HAP-1 (cell line): ENCODE results near the gene PPFIBP2.

Source experiments
- DNase-seq, 2 experiments: peaks; one replicate each; pipeline ENCODE4 v3.0.0-alpha.2; 2016 to 2020; ENCODE audit warnings: low spot score in 2 of 2
- H3K27me3 ChIP-seq: fragments of 250-450 bp; sonication (Bioruptor Pico); 2 replicates; pipeline ENCODE4 v1.5.1; 2020; ENCODE audit warnings: low read depth, mild to moderate bottlenecking, moderate library complexity
- H3K36me3 ChIP-seq: fragments of 250-450 bp; sonication (Bioruptor Pico); replicated peaks from 2 replicates; pipeline ENCODE4 v1.5.1; 2020; ENCODE audit warnings: mild to moderate bottlenecking
- H3K4me1 ChIP-seq: fragments of 250-450 bp; sonication (Bioruptor Pico); 2 replicates; pipeline ENCODE4 v1.5.1; 2020; ENCODE audit warnings: mild to moderate bottlenecking
- H3K4me3 ChIP-seq: fragments of 250-450 bp; sonication (Bioruptor Pico); 2 replicates; pipeline ENCODE4 v1.5.1; 2020; ENCODE audit warnings: mild to moderate bottlenecking, moderate library complexity
- H3K9me3 ChIP-seq: fragments of 250-450 bp; sonication (Bioruptor Pico); 2 replicates; pipeline ENCODE4 v1.5.1; 2020; ENCODE audit warnings: mild to moderate bottlenecking, moderate library complexity
- in situ Hi-C: fragments of 300-500 bp; cut with MboI; formaldehyde crosslinking; loops from 3 replicates; pipeline ENCODE4 v1.14.3; 2020; ENCODE audit warnings: low sequenced_read_pairs, inconsistent platforms, mixed read lengths

Gene PPFIBP2

GRCh38 chr11:7524462-7525235, 10.8 kb downstream of the PPFIBP2 start:
- H3K4me1 ChIP-seq: peaks cover 15% of the 10 kb centered on the region
- H3K4me3 ChIP-seq: no peak overlapping the region
- no peaks in the 10 kb centered on the region for H3K36me3 ChIP-seq
- no peaks in the 10 kb centered on the region for H3K27me3 ChIP-seq
- DNase-seq: peak in 1 of 2 experiments; percentile 60
- in situ Hi-C loops: no loop called here
- no peaks in the 10 kb centered on the region for H3K9me3 ChIP-seq

GRCh38 chr11:7525424-7525823, 11.6 kb downstream of the PPFIBP2 start:
- H3K4me3 ChIP-seq: no peak overlapping the region
- H3K9me3 ChIP-seq: no peaks in the 10 kb centered on the region
- no peaks in the 10 kb centered on the region for H3K27me3 ChIP-seq
- peaks cover 15% of the 10 kb centered on the region for H3K4me1 ChIP-seq
- in situ Hi-C loops: no loop called here
- no peak for DNase-seq
- no peaks in the 10 kb centered on the region for H3K36me3 ChIP-seq

- no peaks in the 10 kb centered on the region for H3K36me3 ChIP-seq
- H3K27me3 ChIP-seq: no peaks in the 10 kb centered on the region
- H3K9me3 ChIP-seq: no peaks in the 10 kb centered on the region
- H3K4me3 ChIP-seq: no peak overlapping the region
- H3K4me1 ChIP-seq: peaks cover 4% of the 10 kb centered on the region; the same call in 1 of the 2 replicates
- DNase-seq: no peak
- in situ Hi-C loops: no loop called here
These were observed 13.2 kb downstream of the PPFIBP2 start for GRCh38 chr11:7527029-7527428.

- no peak for DNase-seq
- no peaks in the 10 kb centered on the region for H3K27me3 ChIP-seq
- peaks cover 4% of the 10 kb centered on the region; the same call in 1 of the 2 replicates for H3K4me1 ChIP-seq
- no peak overlapping the region for H3K4me3 ChIP-seq
- in situ Hi-C loops: no loop called here
- H3K9me3 ChIP-seq: no peaks in the 10 kb centered on the region
- H3K36me3 ChIP-seq: no peaks in the 10 kb centered on the region
These were observed 14.8 kb downstream of the PPFIBP2 start for GRCh38 chr11:7528514-7529049.

GRCh38 chr11:7530013-7530640, 16.3 kb downstream of the PPFIBP2 start:
- H3K4me3 ChIP-seq: no peak overlapping the region
- H3K9me3 ChIP-seq: no peaks in the 10 kb centered on the region
- in situ Hi-C loops: no loop called here
- no peaks in the 10 kb centered on the region for H3K4me1 ChIP-seq
- H3K27me3 ChIP-seq: no peaks in the 10 kb centered on the region
- H3K36me3 ChIP-seq: no peaks in the 10 kb centered on the region
- DNase-seq: no peak

- no peak overlapping the region for H3K4me3 ChIP-seq
- in situ Hi-C loops: no loop called here
- no peaks in the 10 kb centered on the region for H3K27me3 ChIP-seq
- H3K9me3 ChIP-seq: no peaks in the 10 kb centered on the region
- no peaks in the 10 kb centered on the region for H3K36me3 ChIP-seq
- H3K4me1 ChIP-seq: no peaks in the 10 kb centered on the region
- DNase-seq: no peak
These were observed 17.2 kb downstream of the PPFIBP2 start for GRCh38 chr11:7531011-7531410.

GRCh38 chr11:7532405-7533145, 18.8 kb downstream of the PPFIBP2 start:
- DNase-seq: no peak
- no peak overlapping the region for H3K4me3 ChIP-seq
- H3K9me3 ChIP-seq: no peaks in the 10 kb centered on the region
- H3K27me3 ChIP-seq: no peaks in the 10 kb centered on the region
- no peaks in the 10 kb centered on the region for H3K4me1 ChIP-seq
- H3K36me3 ChIP-seq: no peaks in the 10 kb centered on the region
- in situ Hi-C loops: no loop called here

- Histone ChIP-seq H3K9me3 (no peaks in the 10 kb centered on the region), H3K4me1 (peaks cover 1% of the 10 kb centered on the region), H3K4me3 (no peak overlapping the region), H3K27me3 (no peaks in the 10 kb centered on the region), H3K36me3 (no peaks in the 10 kb centered on the region)
- in situ Hi-C loops: no loop called here
- DNase-seq: no peak
These were observed 19.6 kb downstream of the PPFIBP2 start for GRCh38 chr11:7533199-7534041.

- H3K27me3 ChIP-seq: no peaks in the 10 kb centered on the region
- no peaks in the 10 kb centered on the region for H3K9me3 ChIP-seq
- H3K36me3 ChIP-seq: no peaks in the 10 kb centered on the region
- no peak overlapping the region for H3K4me3 ChIP-seq
- H3K4me1 ChIP-seq: peaks cover 7% of the 10 kb centered on the region
- in situ Hi-C loops: no loop called here
- no peak for DNase-seq
These were observed 20.2 kb downstream of the PPFIBP2 start for GRCh38 chr11:7534042-7534378.

- H3K4me1 ChIP-seq: peaks cover 14% of the 10 kb centered on the region
- no peak overlapping the region for H3K4me3 ChIP-seq
- DNase-seq: peak in 1 of 2 experiments; percentile 52
- in situ Hi-C loops: no loop called here
- H3K27me3 ChIP-seq: no peaks in the 10 kb centered on the region
- H3K36me3 ChIP-seq: no peaks in the 10 kb centered on the region
- H3K9me3 ChIP-seq: no peaks in the 10 kb centered on the region
These were observed 22.3 kb downstream of the PPFIBP2 start for GRCh38 chr11:7536100-7536499.

GRCh38 chr11:7537265-7537664, 23.5 kb downstream of the PPFIBP2 start:
- Histone ChIP-seq H3K4me3 (no peak overlapping the region), H3K27me3 (no peaks in the 10 kb centered on the region), H3K9me3 (no peaks in the 10 kb centered on the region), H3K4me1 (peaks cover 14% of the 10 kb centered on the region), H3K36me3 (no peaks in the 10 kb centered on the region)
- no peak for DNase-seq
- in situ Hi-C loops: no loop called here

GRCh38 chr11:7538031-7538430, 24.2 kb downstream of the PPFIBP2 start:
- Histone ChIP-seq H3K27me3 (no peaks in the 10 kb centered on the region), H3K4me3 (no peak overlapping the region), H3K9me3 (no peaks in the 10 kb centered on the region), H3K36me3 (no peaks in the 10 kb centered on the region), H3K4me1 (peaks cover 14% of the 10 kb centered on the region)
- DNase-seq: no peak
- in situ Hi-C loops: no loop called here
